Putamen (tissue), 1 donor: ENCODE measurements around the gene NGF.

Experiments
- DNase-seq: peaks from one replicate; pipeline ENCODE4 v3.0.0-alpha.2; 2016; ENCODE audit warnings: low spot score

The NGF gene

DNA sequence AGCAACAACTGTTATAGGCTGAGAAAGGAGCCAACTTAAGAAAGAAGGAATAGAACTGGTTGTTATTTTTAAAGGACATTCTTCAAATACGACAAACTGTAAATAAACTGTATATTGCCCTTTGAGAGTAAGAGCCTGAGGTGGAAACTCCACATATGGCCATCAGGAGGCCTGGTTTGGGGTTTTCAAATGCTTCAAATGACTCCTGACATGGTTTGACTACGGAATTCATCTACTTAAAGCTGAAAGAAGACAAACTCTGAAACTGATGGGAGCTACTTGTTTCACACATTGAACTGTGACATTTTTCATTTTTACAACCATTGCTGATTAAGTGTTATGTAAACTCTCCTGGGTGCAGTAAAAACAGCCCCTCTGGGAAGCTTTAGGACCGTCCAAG is 59.8 kb downstream of the NGF start:
- no peak for DNase-seq

DNA sequence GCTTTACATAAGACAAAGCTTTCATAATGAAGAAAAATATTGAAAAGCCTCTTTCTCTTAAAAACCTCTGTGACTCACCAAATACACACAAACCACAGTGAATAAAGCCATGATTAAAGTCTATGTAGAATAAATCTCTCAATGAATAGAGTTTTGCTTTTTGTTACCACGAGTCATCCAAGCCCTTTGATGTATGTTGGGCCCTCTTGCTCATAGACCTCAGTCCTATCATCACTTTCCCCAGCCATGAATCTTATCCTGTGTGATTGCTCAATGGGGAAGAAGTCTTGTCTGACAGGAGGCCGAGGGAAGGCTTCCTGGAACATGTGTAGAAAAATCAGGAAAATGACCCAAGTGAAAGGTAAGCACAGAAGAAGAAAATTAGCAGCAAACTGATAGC is 60.8 kb downstream of the NGF start:
- no peak for DNase-seq

DNA sequence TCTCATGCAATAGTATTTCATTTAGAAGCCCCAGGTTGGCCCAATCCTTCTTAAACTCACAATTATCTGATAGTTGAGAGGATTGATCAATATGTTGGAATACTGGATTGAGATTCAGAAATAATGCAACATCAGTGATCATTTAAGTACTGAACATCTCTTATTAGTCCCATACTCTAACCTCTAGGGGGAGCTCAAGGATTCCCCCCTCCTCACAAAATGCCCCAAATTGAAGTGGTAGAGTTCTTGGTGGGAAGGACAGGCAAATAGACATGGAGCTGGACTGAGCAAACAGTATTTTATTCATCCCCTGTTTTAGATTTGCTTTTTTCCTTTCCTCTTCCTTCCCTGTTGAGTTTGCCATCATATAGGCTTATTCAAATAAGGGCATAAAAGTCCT is 62.8 kb downstream of the NGF start:
- no peak for DNase-seq

DNA sequence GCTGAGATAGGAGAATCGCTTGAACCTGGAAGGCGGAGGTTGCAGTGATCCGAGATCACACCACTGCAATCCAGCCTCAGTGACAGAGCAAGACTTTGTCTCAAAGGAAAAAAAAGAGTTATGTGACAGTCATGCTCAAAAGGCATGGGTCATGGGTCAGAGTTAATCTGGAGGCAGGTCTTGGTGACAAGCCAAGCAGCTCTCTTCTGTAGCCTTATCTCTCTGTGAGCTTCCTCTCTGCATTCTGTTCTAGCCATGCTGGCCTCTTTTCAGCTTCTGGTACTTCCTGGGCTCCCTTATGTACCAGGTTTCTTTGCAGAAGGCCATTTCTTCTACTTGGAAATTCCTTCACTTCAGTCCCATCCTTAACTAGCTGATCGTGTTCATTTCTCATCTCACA is 63.6 kb downstream of the NGF start:
- DNase-seq: no peak

DNA sequence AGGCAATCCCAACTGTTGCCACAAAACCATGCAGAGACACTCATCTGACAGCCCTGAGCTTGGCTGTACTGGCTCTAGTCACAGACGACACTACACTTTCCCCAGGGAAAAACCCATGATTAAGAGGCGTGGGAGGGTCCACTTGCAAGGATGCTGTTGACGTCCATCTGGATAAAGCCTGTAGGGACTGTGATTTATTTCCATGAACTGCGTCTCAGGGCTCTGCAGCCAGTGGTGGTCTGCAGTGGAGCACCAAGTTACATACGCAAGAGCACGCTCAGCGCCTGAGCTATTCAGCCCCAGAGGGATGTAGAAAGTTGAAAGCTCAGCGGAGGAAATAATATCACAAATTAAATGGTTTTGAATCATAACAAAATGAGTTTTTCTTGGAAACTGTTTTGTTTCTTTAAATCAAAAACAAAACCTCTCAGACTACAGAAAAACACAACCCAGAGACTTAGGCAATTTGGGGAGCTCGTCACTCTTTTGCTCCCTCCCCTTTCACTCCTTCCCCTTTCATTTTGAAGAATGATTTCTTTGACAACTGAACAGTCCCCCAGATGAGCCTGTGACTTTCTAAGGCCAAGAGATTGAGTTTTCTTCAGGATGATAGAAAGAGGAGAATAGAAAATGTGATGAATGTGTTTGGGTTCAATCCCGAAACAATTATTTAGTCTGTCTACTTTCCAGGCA is 71.2 kb downstream of the NGF start:
- DNase-seq: no peak

DNA sequence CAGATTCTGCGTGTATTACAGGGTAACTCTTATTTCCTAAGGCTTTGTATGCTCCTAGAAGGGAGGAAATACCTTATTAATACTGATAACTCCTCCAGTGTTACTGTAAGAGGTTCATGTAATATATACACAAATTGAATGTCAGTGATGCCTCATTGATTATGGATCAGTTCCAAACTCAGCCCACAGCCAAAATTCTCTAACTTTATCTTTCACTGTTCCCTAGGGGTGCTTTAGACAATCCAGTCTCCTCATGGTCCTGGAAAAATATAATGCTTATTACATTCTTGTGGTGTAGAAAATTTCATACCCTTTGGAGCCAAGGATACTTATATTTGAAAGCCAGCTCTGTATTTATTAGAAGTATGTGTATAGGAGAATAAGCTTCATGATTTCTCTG is 73.0 kb downstream of the NGF start:
- DNase-seq: no peak

DNA sequence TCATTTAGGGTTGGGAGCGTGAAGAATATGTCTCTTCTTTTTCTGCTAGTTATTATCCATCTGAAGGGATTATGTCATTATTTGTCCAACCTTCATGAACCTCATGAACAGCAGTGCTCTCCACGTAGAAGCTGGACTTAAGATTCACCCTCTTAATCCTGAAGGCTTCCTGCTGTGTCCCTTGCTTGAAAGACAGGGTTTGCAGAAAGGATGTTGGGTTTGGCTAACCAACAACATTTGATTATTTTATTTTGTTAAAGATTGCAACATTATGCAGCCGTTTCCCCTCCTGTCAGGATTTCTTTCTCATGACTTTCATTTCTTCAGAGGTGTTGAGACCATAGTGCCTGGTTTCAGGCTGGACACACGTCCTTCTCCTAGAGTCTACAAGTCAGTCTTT is 75.2 kb downstream of the NGF start:
- no peak for DNase-seq

DNA sequence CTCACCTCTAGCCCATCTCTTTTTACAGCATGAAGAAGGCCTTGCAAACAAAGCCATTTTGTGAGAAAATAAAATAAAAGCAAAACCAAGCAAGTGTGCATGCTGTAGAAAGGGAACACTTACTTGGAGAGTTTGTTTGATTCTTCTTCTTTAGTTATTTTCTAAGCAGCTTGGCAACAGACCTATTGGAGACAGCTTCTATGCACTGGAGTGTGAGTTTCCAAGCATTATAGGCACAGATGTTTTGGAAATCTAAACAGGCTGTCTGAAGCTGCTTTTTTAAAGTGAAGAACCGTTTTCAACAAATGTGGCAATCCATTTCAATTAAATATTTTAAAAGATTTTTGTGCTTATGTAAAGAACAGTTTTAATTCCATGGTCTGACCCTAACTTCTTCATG is 76.6 kb downstream of the NGF start:
- no peak for DNase-seq

DNA sequence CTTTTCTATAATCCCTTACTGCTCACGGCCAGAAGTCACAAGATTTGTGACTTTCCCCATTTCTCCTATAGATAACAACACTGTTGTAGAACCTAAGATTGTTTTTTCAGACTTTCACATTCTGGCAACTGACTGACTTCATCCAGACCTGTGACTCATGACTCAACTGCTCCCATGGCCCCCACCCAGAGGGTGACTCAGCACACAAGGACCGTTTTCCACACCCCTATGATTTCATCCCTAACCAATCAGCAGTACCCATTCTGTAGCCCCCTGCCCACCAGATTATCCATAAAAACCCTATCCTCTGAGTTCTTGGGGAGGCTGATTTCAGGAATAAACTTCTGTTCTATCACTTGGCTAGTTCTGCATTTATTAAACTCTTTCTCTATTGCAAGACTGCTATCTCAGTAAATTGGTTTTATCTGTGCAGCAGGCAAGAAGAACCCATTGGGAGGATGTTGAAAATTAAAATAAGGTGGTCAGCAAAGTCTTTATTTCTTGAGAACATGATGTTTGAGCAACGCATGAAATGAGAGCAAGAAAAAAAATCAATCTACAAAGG is 79.7 kb downstream of the NGF start:
- DNase-seq: no peak

DNA sequence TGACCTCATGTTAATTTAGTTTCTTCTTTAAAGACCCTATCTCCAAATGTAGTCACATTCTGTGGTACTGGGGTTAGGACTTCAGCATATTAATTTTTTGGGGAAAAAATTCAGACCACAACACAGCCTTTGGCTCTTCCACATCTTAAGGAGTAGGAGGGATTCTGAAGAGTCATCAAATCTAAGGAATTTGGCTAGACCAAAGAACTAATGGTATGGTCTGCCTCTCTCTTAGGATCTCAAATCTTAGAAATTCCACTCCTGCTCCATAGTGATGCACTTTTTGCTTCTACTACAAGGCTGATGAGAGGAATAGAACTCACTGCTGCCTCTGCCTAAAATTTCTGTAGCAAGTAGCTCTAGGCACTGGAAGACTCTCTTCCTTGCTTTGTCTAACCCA is 80.5 kb downstream of the NGF start:
- no peak for DNase-seq

DNA sequence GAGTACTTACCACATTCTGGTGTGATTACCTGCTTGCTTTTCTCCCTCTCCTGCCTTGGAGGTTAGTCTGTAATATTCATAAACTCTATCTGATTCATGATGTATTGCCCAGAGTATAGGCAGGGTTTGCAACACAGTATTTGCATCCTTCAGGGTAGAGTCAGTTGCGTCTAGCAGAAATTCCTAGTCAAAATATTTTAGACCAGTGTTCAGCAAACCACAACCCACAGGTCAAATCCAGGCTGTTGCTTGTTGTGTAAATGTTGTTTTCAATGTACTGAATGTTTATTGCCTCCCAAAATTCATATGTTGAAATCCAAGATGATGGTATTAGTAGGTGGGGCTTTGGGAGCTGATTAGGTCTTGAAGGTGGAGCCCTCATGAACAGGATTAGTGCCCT is 82.9 kb downstream of the NGF start:
- DNase-seq: no peak

DNA sequence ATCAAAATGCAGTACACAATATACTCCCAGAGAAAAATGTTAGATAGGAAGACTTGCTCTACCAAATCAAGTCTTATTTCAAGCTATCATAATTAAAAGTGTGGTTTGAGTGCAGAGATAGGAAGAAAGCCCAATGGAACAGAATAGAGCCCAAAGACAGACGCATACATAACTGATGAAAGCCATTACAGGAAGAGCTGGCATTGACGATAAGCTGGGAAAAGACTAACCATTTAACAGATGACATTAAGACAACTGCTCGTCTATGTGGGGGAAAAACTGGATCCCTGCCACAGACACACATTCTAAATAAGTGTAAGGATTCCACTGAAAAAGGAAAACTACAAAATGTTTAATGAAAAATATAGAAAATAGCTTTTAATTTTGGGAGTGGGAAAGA is 85.5 kb downstream of the NGF start:
- no peak for DNase-seq

DNA sequence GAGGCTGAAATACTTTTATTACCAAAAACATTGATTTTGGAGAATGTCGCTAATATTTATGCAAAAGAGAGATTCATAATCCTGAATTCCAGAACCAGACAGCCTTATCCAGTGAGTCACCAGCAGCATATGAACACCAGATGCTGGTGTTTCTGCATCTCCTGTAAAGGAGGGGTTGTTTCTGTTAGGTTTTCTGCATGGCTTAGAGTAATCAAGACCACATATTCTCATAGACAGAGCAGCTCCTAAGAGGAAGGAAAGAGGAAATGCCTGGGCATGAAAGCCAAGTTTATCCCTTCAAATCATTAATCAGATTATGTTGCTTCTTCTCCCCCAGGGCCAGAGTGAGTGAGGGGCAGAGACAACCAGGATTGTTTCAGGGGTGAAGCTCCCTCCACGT is 86.2 kb downstream of the NGF start:
- no peak for DNase-seq

DNA sequence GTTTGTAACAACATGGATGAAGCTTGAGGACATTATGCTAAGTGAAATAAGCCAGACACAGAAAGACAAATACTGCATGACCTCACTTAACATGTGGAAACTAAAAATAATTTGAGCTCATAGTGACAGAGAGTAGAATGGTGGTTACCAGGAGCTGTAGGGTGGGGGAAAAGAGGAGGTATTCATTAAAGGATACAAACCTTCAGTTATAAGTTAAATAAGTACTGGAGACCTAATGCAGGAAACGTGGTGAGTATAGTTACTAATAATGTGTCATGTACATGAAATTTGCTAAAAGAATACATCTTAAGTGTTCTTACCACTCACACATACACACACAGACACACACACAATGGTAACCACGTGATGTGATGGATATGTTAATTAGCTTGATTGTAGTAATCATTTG is 86.7 kb downstream of the NGF start:
- DNase-seq: no peak

DNA sequence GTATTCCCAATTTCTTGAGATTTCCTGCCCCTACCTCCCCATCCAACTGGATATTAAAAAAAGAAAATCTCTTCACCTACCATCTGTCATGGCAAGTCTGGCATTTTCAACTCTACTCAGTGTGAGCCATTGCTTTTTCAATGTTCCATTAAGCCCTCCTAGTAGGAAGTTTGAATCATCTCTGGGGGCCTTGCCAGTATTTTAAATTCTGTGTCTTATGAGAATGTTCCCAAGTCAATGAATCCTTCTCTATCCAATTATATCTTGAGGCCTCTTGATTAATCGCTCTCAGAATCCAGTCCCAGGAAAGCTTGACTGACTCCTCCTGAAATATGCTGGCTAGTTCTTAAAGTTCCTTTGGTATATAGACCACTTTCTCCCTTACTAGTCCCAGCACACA is 91.5 kb downstream of the NGF start:
- DNase-seq: no peak

DNA sequence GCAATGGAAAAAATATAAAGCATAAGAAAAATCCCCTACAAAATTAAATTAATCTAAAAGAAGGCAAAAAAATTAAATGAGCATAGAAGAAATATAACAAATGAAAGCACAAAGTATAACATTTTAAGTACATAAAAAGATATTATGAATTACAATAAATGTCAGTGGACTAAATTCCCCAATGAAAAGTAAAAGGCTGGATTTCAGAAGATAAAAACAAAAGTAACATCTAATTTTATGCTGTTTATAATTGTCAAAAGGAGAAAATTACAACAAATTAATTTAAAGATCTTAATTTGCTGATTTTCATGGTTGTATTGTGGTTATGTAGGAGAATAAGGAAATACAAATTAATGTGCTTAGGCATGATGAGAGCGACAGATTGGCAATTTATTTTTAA is 92.8 kb downstream of the NGF start:
- no peak for DNase-seq

DNA sequence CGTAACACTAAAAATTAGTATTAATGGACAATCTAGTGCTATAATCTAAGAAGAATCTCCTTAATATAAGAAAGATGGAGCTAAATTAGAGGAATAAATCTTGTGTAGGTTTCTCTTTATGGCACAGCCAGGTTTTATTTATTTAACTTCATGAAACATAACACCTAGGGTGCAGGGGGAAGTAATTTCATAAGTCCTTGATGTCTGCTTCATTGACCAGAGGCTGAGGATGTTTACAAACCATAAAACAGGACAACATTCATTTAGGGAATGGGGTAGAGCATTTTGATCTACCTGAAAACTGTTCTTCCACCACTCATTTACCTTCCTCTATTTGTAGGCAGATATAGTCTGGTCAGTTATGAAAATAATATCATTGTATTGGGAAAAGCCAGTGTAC is 95.5 kb downstream of the NGF start:
- no peak for DNase-seq

DNA sequence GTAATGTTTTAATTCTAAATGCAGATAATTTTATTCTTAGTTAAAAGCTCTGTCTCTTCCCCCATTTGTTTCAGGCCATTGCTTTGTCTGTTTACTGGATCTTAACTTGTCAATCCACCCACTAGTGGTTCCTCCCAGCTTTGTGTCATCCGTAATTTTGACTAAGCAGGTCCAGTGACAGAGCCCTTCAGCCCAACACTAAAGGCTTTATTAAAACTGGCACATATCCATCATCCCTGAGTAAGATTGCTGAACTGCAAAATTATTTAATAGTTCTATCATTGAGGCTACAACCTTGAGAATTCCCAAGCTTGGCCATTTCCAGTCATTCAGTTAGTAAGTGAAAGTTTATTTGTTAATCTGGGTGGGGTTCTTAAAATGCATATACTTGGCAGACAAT is 96.7 kb downstream of the NGF start:
- no peak for DNase-seq

DNA sequence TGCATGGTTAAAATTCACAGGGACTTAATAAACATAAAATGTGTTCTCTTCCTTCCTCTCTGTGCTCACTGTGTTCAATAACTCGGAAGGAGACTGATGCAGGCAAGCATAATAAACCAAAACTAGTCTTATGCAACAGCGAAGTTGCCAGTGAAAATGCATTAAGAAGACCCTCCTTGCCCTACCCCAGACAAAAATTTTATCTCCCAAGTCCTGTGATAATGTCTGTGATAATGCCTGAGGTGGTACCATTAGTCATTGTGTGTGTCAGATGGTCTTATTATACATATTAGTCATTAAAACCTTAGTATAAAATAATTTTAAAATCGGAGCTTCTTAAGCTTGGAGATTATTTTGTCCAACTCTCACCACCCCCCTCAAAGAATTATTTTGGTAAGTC is 97.8 kb downstream of the NGF start:
- no peak for DNase-seq

DNA sequence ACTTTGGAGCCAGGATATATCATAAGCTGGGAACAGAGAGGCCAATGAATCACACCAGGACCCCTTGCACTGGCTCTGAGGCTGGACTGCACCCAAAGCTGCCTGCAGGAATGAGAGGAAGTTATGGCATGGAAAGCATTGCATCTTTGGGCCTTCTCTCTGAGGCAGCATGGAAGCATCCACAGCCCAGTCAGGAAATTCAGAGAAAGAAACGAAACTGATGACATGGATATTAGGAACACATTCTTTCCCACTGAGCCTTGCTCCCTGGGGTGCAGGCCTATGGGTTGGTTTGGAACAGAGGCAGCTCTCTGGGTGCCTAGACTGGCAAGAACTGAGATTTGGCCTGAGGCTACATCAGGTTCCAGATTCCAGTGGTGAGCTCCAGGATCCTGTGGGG is 98.6 kb downstream of the NGF start:
- no peak for DNase-seq

DNA sequence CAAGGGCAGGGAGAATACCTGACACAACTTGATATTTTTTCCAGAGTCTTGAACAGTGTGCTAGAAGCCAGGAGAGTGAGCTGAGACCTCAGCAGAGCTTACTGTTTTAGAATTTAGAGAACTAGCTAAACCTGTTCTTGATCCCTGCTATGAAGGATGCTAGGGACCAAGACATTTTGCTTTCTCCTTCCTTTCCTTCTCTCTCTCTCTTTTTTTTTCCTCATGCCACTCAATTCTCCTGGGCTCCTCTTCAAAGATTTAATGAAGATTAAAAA is 99.0 kb downstream of the NGF start:
- DNase-seq: no peak

DNA sequence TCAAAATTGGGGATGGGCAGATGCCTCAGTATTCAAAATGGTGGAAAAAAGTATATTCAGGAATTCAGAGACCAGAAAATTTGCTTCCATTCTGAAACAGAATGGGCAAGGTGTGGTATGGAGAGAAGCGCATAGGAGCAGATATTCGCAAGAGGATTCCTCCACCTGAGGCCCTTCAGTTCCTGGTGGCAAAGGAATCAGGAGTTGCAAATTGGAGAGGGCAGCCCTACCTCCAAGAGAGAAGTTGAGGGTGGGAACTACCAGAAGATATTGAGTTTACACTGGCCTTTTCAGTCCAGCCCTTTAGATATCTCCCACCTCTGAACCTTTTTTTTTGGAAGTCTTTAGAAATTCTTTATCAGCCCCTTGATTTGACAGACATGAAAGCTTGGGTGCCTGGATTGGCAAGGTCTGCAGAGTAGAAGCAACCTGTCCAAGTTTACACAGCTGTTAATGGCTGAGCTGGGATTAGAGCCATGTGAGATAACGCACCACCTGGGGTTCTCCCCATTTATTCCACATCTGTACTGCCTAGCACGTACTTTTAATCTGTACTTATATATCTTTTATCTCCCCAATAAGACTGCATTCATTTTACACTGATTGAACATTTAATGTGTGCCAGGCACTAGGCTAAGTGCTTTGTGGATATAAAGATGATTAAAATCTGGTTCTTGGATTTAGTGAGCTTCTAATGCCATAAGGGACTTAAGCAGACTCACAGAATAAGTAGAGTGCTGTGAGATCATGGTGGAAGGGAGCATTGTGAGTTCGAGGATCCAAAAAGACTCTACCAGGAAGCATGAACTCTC is 99.5 kb downstream of the NGF start:
- DNase-seq: no peak

DNA sequence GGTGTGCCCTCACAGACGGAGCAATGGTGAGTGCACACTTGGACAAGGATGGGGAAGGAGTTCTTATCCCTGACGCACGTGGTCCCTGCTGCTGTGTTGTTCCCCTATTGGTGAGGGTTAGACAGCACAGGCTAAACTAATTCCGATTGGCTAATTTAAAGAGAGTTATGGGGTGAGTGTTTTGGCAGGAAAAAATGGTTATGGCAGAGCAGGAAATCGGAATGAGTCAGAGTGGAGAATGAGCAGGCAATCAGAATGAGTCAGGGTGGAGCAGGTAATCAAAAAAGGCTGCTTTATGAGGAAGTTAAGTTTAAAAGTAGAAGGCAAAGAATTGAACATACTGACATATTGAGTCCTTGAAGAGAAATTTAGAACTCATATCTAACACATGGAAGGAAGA is 100.5 kb downstream of the NGF start:
- no peak for DNase-seq

DNA sequence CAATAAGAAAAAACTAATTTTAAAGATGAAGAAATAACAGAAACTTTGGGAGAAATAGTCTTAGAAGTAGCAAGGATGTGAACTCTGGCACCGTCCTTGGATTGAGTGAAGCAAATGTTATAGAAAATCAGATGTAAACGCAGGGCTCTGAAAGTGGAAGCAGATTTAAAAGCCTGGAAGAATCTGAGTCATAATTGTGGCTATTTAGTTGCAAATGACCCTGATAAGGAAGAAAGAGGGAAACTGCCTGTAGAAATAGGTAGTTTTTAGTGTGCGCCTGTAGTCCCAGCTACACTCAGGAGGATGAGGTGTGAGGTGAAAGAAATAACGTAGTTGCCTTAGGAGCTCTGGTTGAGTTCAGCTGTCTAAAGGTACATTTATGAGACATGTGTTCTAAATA is 101.0 kb downstream of the NGF start:
- DNase-seq: no peak
